ENCODE data around the gene AMBP. TPM values are rescaled to one million over a fixed set of nuclear protein-coding genes. Genes with fewer than 3 reads are reported as not detected.
A peak's percentile ranks its signal among the peaks of the same experiment; 100 is the strongest.
"Not testable (repeated sequence)": the region's sequence is repeated elsewhere in the genome, so short reads cannot be mapped to it uniquely, and the experiment has no call there.

The AMBP gene
- total RNA-seq, 1 donor from 2014 or later, result 1.5 TPM

- DNase-seq (ENCODE audit: low read depth), result no peak
Observed at GRCh38 chr9:114053246-114054005, 24.7 kb downstream of the AMBP start.

GRCh38 chr9:114051706-114052105 is 26.4 kb downstream of the AMBP start:
- no peak for DNase-seq (ENCODE audit: low read depth)

- no peak for DNase-seq (ENCODE audit: low read depth)
Observed at GRCh38 chr9:114051281-114051680, 26.8 kb downstream of the AMBP start.

GRCh38 chr9:114050646-114051045 is 27.5 kb downstream of the AMBP start:
- no peak for DNase-seq (ENCODE audit: low read depth)

GRCh38 chr9:114050226-114050568 is 27.9 kb downstream of the AMBP start:
- DNase-seq (ENCODE audit: low read depth), result no peak

- DNase-seq (ENCODE audit: low read depth), result no peak
Observed at GRCh38 chr9:114049441-114050225, 28.5 kb downstream of the AMBP start.

- no peak for DNase-seq (ENCODE audit: low read depth)
Observed at GRCh38 chr9:114048533-114049415, 29.3 kb downstream of the AMBP start.

- DNase-seq (ENCODE audit: low read depth), result peak; percentile 37
Observed at GRCh38 chr9:114047717-114048116, 30.4 kb downstream of the AMBP start.

GRCh38 chr9:114046875-114047274 is 31.2 kb downstream of the AMBP start:
- no peak for DNase-seq (ENCODE audit: low read depth)

GRCh38 chr9:114046237-114046755 is 31.8 kb downstream of the AMBP start:
- no peak for DNase-seq (ENCODE audit: low read depth)

- DNase-seq (ENCODE audit: low read depth), result not testable (repeated sequence)
Observed at GRCh38 chr9:114043660-114044059, 34.4 kb downstream of the AMBP start.

GRCh38 chr9:114039484-114039883 is 38.6 kb downstream of the AMBP start:
- DNase-seq (ENCODE audit: low read depth), result no peak

GRCh38 chr9:114038724-114039313 is 39.3 kb downstream of the AMBP start:
- no peak for DNase-seq (ENCODE audit: low read depth)

GRCh38 chr9:114037961-114038723 is 40.0 kb downstream of the AMBP start:
- no peak for DNase-seq (ENCODE audit: low read depth)

GRCh38 chr9:114037249-114037648 is 40.9 kb downstream of the AMBP start:
- DNase-seq (ENCODE audit: low read depth), result no peak

GRCh38 chr9:114035845-114036801 is 42.0 kb downstream of the AMBP start:
- no peak for DNase-seq (ENCODE audit: low read depth)

- DNase-seq (ENCODE audit: low read depth), result peak; percentile 37
Observed at GRCh38 chr9:114035221-114035844, 42.8 kb downstream of the AMBP start.

GRCh38 chr9:114034661-114035062 is 43.4 kb downstream of the AMBP start:
- no peak for DNase-seq (ENCODE audit: low read depth)

- no peak for DNase-seq (ENCODE audit: low read depth)
Observed at GRCh38 chr9:114034196-114034595, 43.9 kb downstream of the AMBP start.

Data from myocyte (in vitro differentiated cells).